ENCODE measurements around the gene MYT1.

The MYT1 gene

GRCh38 chr20:64212755-64213154, 48.5 kb downstream of the MYT1 start:
- peak in 7 of 56 donors; percentile 13 to 31 (median 18) for DNase-seq

DNA sequence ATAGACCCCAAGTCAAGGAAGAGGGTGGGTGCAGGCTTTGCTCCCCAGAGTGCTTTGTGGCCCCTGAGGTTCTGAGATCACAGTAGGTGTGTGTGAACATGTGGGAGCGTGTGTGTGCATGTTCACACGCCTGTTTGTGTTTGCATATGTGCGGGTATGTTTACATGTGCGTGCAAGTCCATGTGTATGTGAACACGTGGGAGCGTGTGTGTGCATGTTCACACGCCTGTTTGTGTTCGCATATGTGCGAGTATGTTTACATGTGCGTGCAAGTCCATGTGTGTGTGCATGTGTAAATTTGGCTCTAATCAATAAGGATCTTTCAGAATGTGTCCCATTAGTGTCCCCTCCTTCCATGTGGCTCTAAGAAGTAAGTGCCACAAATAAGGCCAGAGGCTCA, 49.9 kb downstream of the MYT1 start:
- no peak for DNase-seq

GRCh38 chr20:64214952-64215351, 50.7 kb downstream of the MYT1 start:
- DNase-seq, result no peak

DNA sequence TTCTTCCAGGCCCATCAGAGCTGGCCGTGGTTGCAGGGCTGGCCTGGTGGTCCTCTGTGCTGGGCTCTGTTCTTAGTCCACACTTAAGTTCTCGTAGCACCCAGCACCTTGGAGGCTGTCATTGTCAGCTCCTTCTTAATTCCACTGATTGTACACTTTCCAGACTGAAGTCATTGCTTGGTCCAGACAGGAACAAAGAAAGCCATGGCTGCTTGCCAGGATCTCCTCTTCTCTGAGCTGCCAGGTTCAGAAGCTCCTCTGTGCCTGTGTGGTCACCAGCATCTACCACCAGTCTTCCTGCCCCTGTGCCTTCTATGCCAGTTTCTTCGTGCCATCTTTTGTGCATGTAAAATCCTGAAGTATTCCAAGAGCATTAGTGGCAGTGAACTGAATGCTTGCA, 51.8 kb downstream of the MYT1 start:
- DNase-seq, result no peak

DNA sequence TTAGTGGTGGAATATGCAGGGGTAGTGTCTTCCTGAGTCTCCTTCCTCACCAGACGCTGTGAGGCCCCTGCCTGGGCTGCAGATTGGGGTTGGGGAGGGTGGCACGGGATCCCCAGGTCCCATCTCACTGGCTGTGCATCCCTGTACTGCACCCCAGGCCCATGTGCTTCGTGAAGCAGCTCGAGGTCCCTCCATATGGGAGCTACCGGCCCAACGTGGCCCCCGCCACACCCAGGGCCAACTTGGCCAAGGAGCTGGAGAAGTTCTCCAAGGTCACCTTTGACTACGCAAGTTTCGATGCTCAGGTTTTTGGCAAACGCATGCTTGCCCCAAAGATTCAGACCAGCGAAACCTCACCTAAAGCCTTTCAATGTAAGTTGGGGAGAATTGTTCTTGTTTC, 52.7 kb downstream of the MYT1 start:
- no peak for DNase-seq

DNA sequence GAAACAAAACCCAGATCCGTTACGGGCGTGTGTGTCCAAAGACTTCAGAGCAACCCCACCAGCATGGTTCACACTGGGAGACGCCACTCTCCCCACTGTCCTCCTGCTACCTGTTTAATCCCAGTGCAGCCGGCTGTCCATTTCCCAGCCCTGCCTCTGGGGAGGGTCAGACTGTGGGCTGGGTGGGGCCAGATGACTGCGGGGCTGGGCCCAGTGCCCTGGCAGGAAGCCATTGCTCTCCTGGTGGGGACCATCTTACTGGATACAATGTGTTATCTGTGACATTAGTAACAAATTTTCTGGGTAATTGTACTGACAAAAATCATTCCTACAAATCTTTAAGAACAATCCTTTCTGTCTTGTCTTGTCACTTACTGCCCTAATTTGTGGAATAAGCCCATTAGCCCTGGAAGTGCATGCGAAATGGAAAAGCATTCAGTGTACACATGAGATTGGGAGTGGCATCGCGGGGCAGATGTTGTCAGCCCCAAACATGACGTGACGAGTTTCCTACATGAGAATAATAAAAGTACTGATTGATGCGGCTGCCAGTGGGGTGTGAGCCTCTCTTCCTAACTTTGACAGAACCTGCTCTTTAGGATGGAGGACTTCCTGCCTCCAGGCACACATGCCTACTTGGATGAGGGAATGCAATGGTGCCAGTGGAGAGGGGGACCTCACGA, 53.4 kb downstream of the MYT1 start:
- DNase-seq, result no peak

- no peak for DNase-seq
These were observed 55.0 kb downstream of the MYT1 start for GRCh38 chr20:64219202-64219601.

DNA sequence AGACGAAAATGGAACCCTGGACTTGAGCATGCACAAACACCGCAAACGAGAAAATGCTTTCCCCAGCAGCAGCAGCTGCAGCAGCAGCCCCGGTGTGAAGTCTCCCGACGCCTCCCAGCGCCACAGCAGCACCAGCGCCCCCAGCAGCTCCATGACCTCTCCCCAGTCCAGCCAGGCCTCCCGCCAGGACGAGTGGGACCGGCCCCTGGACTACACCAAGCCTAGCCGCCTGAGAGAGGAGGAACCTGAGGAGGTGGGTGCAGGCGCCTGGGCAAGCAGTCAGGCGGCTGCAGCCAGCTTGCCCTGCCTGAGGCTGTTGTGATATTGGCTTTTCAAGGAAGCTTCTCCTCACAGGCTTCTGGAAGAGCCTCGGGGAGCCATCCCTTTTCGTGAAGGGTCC, 55.5 kb downstream of the MYT1 start:
- DNase-seq, result no peak

DNA sequence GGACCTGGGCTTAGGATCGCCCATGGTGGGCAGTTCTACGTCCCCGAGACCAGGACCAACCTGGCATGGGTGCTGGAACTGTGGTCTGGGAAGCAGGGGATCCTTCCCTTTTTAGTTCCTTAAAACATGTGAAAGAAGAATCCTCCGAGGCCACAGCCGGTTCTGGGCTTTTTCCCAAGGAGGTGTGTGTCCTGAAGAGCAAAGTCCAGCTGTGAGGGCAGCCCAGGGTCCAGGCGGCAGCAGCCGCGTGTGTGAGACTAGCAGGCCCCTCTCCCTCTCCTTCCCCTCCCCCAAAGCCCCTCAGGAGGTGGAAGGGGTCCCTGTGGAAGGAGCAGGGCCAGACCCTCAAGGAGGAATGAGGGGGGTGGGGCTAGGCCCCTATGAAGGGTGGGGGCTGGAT, 56.2 kb downstream of the MYT1 start:
- DNase-seq, result no peak

GRCh38 chr20:64220891-64221527, 56.8 kb downstream of the MYT1 start:
- no peak for DNase-seq

GRCh38 chr20:64222291-64222735, 58.1 kb downstream of the MYT1 start:
- DNase-seq, result no peak

GRCh38 chr20:64222851-64223525, 58.7 kb downstream of the MYT1 start:
- DNase-seq, result peak in 2 of 56 donors; percentile 9 to 37

- peak in 8 of 56 donors; percentile 5 to 37 (median 20) for DNase-seq
These were observed 59.3 kb downstream of the MYT1 start for GRCh38 chr20:64223526-64224067.

DNA sequence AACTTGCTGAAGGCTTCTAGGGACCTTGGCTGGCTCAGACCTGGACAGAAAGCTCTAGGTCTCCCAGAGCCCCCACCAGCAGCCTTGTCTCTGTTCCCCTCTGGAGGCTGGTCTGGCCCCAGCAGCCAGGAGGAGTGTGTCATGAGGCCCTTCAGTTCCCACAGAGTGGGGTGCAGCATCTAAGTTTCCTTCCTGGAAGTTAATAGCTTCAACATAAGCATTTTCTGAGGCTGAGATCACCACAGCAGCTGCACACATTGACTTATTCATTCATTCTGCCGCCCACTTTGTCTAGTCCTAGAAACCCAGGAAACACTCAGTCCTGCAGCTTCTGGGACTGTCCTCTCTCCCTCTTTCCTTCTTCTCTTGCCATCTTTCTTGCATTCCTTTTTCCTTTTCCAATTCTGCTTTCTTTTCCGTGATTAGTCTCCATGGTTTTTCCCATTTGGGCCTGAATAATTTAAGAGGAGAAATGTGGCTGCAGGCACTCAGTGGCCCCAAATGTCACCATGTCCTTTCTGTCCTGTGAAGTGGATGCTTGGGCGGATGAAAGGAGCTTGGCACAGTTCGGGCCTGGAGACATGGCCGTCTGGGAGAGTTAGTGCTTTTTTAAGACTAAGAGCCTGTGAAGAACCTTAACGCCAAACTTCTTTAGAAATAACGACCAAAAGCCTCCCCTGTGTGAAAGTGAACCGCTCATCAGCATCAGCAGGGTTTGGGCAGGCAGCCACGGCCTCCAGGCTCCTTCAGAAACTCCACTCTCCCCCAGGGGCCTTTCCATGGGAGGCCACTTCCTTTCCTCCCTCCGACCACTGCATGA, 60.3 kb downstream of the MYT1 start:
- DNase-seq, result peak in 2 of 56 donors; percentile 10 to 15

DNA sequence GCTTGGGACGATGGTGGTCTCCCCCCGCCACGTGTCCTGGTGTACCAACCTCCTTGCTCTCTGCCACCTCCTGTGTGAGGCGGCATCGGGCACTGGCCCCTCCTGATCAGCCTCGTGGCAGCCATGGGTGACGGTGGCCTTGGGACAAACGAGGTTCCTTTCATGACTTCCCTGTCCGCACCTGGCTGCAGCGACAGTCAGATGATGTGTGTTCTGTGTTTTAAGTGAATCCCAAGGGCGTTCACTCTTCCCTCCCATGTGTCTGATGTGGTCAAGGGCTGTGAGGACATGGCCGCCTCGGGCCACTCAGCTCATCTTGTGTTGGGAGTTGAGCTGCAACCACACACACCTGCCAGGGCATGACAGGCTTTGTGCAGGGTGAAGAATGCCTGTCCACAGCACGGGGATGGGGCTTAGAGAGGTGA, 60.9 kb downstream of the MYT1 start:
- no peak for DNase-seq

GRCh38 chr20:64225828-64226598, 61.8 kb downstream of the MYT1 start:
- DNase-seq, result no peak

GRCh38 chr20:64226686-64227580, 62.7 kb downstream of the MYT1 start:
- no peak for DNase-seq

DNA sequence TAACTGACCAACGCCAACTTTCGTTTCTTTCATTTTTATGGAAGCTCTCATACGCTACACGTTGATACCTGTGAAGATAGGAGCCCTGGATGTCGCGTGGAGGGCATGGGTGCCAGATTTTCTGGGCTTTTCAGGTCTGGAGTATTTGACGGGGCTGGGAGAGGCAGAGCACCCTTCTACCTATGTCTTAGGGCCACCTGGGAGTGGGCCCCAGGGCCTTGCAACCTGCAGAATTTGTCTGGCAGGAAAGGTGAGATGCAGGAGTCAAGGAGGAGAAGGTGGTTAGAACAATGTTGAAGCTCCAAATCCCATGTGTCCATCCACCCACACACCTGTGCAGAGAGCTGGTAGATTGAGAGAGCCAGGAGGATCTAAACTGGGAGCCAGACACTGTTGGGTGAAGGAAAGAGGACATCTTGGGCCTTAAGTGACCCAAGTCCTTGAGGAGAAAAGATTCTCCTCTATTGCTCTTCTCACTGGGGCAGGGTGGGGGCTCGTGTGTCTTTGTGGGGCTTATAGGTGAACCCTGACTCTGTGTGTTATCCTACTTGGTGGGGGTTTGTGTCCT, 63.9 kb downstream of the MYT1 start:
- no peak for DNase-seq

Measured in nucleus accumbens (tissue), 56 donors.